ENCODE measurements around the gene MYO6.

DNA sequence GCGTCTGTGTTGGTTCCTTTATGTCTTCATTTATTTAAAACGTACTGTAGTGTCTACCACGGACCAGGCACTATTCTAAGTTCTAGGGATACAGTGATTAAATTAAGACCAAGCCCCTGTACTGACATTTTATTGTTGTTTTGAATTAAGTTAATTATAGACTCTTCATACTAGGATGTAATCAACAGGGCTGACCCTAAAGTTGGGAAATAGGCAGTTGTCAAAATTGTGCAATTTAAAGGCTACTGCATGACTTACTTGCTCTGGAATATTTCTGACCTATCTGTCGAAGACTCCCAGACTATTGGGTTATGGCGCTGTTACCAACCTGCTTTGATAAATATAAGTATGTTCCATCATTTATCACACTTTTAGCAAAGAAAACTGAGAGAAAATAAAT is 6.7 kb downstream of the MYO6 start:
- no peak for TF ChIP-seq EZH2 (IDR thresholded peaks at IDR 0.05; ENCODE audit: insufficient read depth, poor library complexity, severe bottlenecking)
- no peak for TF ChIP-seq EZH2phosphoT487 (IDR thresholded peaks at IDR 0.05; ENCODE audit: insufficient read depth, low read depth)
